Gastroesophageal sphincter (tissue), 4 donors: ENCODE results near the gene UBR4. TPM values are rescaled to one million over a fixed set of nuclear protein-coding genes. Genes with fewer than 3 reads are reported as not detected.

Source experiments
- ATAC-seq: fragments of 150-250 bp; one replicate; pipeline ENCODE4 v1.9.1; 2016; ENCODE audit warnings: mild to moderate bottlenecking, moderate library complexity
- H3K27ac ChIP-seq, 4 donors: fragments of 200-600 bp; sonication (generic) in 3 of 4; 1 replicate in 3 of 4; 2 replicates in 1 of 4; pipeline ENCODE4 v1.5.1; 2016 to 2019
- H3K27me3 ChIP-seq: fragments of 200-600 bp; sonication (generic); one replicate; pipeline ENCODE4 v1.5.1; 2019
- H3K36me3 ChIP-seq, 2 donors: fragments of 200-600 bp; sonication (generic); one replicate each; pipeline ENCODE4 v1.5.1; 2019; ENCODE audit warnings: control low read depth in 1 of 2
- H3K4me1 ChIP-seq, 3 donors: fragments of 200-600 bp; sonication (generic); 1 replicate in 2 of 3; 2 replicates in 1 of 3; pipeline ENCODE4 v1.5.1; 2016 to 2019; ENCODE audit warnings: control low read depth in 2 of 3
- H3K4me3 ChIP-seq, 2 donors: fragments of 200-600 bp; sonication (generic); one replicate each; pipeline ENCODE4 v1.5.1; 2019; ENCODE audit warnings: mild to moderate bottlenecking in 1 of 2, moderate library complexity in 1 of 2
- H3K9me3 ChIP-seq, 3 donors: fragments of 200-600 bp; sonication (generic); one replicate each; pipeline ENCODE4 v1.5.1; 2017 to 2019; ENCODE audit warnings: control low read depth in 2 of 3
- CTCF ChIP-seq, 4 experiments: fragments of 200-600 bp in 2 of 4; fragments of 450-650 bp in 2 of 4; sonication (generic) in 1 of 4; IDR thresholded peaks; one replicate each; pipeline ENCODE4 v1.5.1; 2017 to 2019; ENCODE audit warnings: antibody characterized with exemption in 4 of 4, mild to moderate bottlenecking in 2 of 4, moderate library complexity in 2 of 4
- EP300 ChIP-seq: sonication (generic); formaldehyde crosslinking; IDR thresholded peaks from one replicate; pipeline ENCODE4 v1.6.1; 2017; ENCODE audit warnings: antibody characterized with exemption, mild to moderate bottlenecking
- POLR2A ChIP-seq, 2 donors: fragments of 450-650 bp; IDR thresholded peaks; one replicate each; pipeline ENCODE4 v1.6.1; 2017; ENCODE audit warnings: antibody characterized with exemption in 2 of 2, mild to moderate bottlenecking in 2 of 2, moderate library complexity in 1 of 2
- POLR2AphosphoS5 ChIP-seq: sonication (generic); formaldehyde crosslinking; IDR thresholded peaks from one replicate; pipeline ENCODE4 v1.6.1; 2017; ENCODE audit warnings: antibody characterized with exemption
- WGBS, 2 donors: methylation state at CpG; one replicate each; pipeline ENCODE4 v1.1.5; 2018; ENCODE audit warnings: low coverage in 1 of 2; 5-methylcytosine and 5-hydroxymethylcytosine counted together
- total RNA-seq, 4 donors: library from RNA; depleted of rRNA; stranded (reverse); fragments of >200 nt; gene quantifications; one replicate each; pipeline ENCODE4 v1.1.0, GENCODE V29; 2016

UBR4 gene
- total RNA-seq, 4 donors from 2014 or later, result 79.3 to 200 (median 191) TPM

DNA sequence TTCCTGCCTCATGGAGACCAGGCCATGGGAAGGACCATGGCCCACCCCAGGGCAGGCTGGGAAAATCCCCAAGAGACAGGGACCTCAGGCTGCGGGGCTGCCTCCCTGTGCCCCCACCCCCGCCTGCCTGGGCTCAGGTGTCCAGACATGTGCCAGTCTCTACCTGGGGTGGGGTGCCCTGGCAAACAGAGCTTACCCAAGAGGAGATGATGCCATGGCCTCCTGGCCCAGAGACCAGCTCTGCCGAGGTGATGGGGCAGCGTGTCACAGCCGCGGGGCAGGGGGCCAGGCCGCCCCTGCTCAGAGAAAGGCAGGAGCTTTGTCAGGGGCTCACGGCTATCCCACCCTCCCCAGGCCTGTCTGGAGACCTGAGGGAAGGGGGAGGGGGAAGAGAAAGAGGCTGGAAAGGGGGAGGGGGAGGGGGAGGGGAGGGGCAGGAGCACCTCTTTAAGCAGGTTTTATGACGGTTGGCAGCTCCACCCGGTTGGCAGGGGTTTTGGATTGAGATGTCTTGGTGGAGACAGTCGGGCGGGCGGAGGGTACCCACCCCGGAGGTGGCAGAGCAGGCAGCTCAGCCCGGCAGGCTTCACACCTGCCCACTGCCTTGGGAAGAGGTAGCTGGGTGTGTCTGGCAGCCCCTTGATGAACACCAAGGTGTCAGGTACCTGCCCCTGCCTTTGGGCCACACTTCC lies 152.1 kb downstream of the UBR4 start:
- no peaks in the 10 kb centered on the region for H3K9me3 ChIP-seq
- peaks cover 60% of the 10 kb centered on the region for H3K27me3 ChIP-seq
- H3K4me1 ChIP-seq, result no peaks in the 10 kb centered on the region
- H3K27ac ChIP-seq, result no peak overlapping the region
- ATAC-seq, result no peak
- no peaks in the 10 kb centered on the region for H3K36me3 ChIP-seq
- no peak for TF ChIP-seq EP300
- TF ChIP-seq POLR2AphosphoS5, result no peak
- no peak for TF ChIP-seq CTCF (IDR thresholded peaks at IDR 0.05)
- TF ChIP-seq POLR2A (IDR thresholded peaks at IDR 0.05), result no peak
- WGBS, 2 donors, result no CpG with 5 or more reads among the region's 15 CpGs
- H3K4me3 ChIP-seq, result no peak overlapping the region

DNA sequence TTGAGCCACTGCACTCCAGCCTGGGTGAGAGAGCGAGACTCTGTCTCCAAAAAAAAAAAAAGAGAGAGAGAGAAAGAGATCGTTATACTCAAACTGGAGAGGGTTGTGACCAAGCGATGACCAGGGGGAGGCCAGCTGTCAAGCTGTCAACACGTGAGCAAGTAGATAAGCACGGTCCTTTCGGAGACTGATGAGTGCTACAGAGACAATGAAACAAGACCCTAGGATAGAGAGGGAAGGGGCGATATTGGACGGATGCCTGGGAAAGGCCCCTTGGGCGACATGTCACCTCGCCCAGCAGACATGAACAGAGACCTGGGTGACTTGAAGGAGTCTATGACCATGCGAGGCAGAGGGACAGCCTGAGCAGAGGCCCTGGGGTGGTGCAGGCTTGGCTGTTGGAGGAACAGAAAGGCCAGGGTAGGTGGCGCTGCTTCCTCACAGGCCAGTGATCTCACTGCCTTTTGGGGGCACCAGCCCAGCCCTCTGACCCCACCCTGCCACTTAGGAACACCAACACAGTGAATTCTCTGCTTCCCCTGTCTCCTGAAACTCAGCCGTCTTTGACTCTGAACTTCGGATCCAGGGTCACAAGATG lies 152.8 kb downstream of the UBR4 start:
- no peaks in the 10 kb centered on the region for H3K36me3 ChIP-seq
- H3K4me3 ChIP-seq, result no peak overlapping the region
- H3K9me3 ChIP-seq, result no peaks in the 10 kb centered on the region
- WGBS, 2 donors, result 53 to 59% methylated on average over 7 to 10 of the region's 14 CpGs
- no peaks in the 10 kb centered on the region for H3K4me1 ChIP-seq
- TF ChIP-seq POLR2AphosphoS5 (no peak), CTCF (IDR thresholded peaks at IDR 0.05) (no peak), EP300 (no peak), POLR2A (IDR thresholded peaks at IDR 0.05) (no peak)
- peaks cover 65% of the 10 kb centered on the region for H3K27me3 ChIP-seq
- H3K27ac ChIP-seq, result no peak overlapping the region
- no peak for ATAC-seq

GRCh38 chr1:19055701-19056100 lies 154.4 kb downstream of the UBR4 start:
- no peak for TF ChIP-seq POLR2A (IDR thresholded peaks at IDR 0.05)
- no peak for TF ChIP-seq POLR2AphosphoS5
- no peak for TF ChIP-seq EP300
- no peak for TF ChIP-seq CTCF (IDR thresholded peaks at IDR 0.05)
- no peak for ATAC-seq
- 32 to 46% methylated on average over 7 of the region's 7 CpGs for whole genome bisulfite sequencing, 2 donors

DNA sequence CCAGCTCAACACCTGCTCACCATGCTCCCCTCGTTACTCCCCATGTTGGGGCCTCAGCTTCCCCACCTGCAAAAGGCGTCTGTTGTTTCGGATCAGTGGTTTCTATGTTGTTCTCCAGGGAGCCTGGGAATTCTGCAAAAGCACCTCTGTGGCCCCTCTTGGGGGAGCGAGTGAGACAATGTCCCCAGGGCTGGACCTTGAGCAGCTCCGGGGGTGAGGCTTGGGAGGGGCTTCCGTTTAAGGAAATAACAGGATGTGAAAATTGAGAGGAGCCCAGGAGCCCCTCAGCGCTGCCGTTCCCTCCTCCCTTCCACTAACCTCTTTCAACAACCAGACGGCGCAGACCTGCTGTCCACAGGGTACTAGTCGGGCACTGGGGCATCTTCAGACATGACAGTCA lies 155.1 kb downstream of the UBR4 start:
- Histone ChIP-seq H3K9me3 (no peaks in the 10 kb centered on the region), H3K27ac (no peak overlapping the region), H3K36me3 (no peaks in the 10 kb centered on the region), H3K4me1 (no peaks in the 10 kb centered on the region), H3K4me3 (no peak overlapping the region), H3K27me3 (peaks cover 75% of the 10 kb centered on the region)
- WGBS, 2 donors, result 60 to 100% methylated on average over 1 of the region's 11 CpGs
- TF ChIP-seq POLR2A (IDR thresholded peaks at IDR 0.05), result no peak
- TF ChIP-seq POLR2AphosphoS5, result no peak
- no peak for TF ChIP-seq EP300
- no peak for TF ChIP-seq CTCF (IDR thresholded peaks at IDR 0.05)
- ATAC-seq, result no peak

More at GRCh38 chr1:19055701-19056100, 154.4 kb downstream of the UBR4 start:
- H3K9me3 ChIP-seq, result no peaks in the 10 kb centered on the region
- no peaks in the 10 kb centered on the region for H3K36me3 ChIP-seq
- no peak overlapping the region for H3K4me3 ChIP-seq
- no peak overlapping the region for H3K27ac ChIP-seq
- no peaks in the 10 kb centered on the region for H3K4me1 ChIP-seq
- H3K27me3 ChIP-seq, result peaks cover 72% of the 10 kb centered on the region

DNA sequence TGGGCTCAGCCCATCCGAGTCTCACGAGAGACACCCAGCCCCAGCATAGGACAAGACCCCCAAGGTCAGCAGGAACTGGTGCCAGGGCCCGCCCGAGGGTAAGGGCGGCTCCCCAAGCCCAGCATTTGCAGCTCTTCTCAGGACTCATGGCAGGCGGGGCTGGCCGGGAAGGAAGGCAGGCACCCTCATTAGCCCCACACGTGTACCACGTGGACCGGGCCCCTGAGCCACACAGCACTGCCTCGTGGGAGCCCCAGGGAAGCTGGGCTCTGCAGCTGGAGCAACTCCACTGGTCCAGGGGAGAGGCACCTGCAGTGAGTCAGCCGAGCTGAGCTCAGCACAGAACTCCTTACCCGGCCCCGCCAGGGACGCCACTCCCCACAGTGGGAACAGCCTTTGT lies 155.8 kb downstream of the UBR4 start:
- peaks cover 76% of the 10 kb centered on the region for H3K27me3 ChIP-seq
- no peaks in the 10 kb centered on the region for H3K4me1 ChIP-seq
- ATAC-seq, result no peak
- TF ChIP-seq EP300 (no peak), POLR2AphosphoS5 (no peak), POLR2A (IDR thresholded peaks at IDR 0.05) (no peak), CTCF (IDR thresholded peaks at IDR 0.05) (no peak)
- no peak overlapping the region for H3K4me3 ChIP-seq
- no peaks in the 10 kb centered on the region for H3K9me3 ChIP-seq
- no peak overlapping the region for H3K27ac ChIP-seq
- no peaks in the 10 kb centered on the region for H3K36me3 ChIP-seq
- WGBS, 2 donors, result no CpG with 5 or more reads among the region's 15 CpGs
